Transverse colon (tissue), 4 donors: ENCODE data around the gene KIAA1328.

Experiments
- CTCF ChIP-seq, 5 experiments: fragments of 200-600 bp in 3 of 5; fragments of 450-650 bp in 2 of 5; sonication (generic) in 3 of 5; IDR thresholded peaks; 1 replicate in 2 of 5; 2 replicates in 3 of 5; pipeline ENCODE4 v1.5.1; 2016 to 2017; ENCODE audit warnings: antibody characterized with exemption in 5 of 5, inconsistent platforms in 3 of 5, mild to moderate bottlenecking in 2 of 5, moderate library complexity in 1 of 5
- POLR2AphosphoS5 ChIP-seq, 3 donors: sonication (generic); formaldehyde crosslinking; IDR thresholded peaks; one replicate each; pipeline ENCODE4 v1.6.1; 2016; ENCODE audit warnings: antibody characterized with exemption in 3 of 3

DNA sequence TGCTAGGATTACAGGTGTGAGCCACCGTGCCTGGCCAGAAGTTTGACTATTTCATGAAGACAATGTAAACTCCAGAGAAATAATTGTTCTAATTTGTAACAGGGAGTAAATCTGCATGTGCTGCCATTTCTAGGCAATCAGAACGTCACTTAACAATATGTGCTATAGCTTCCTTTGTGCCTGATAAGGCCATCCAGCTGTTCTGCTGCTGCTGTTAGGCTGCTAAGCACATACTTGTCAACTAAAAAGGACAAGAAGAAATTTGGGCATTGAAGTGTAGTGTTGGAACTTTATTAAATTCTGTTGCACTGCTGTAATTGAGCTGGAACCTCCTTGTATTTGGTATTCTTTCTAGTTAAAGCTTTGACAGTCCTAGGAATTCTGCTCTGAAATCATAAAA lies 57.1 kb downstream of the KIAA1328 start:
- TF ChIP-seq CTCF (IDR thresholded peaks at IDR 0.05), result no peak
- no peak for TF ChIP-seq POLR2AphosphoS5 (IDR thresholded peaks at IDR 0.05)
